Uterus (tissue), 4 donors: ENCODE measurements around the gene ATF4. TPM values are rescaled to one million over a fixed set of nuclear protein-coding genes. Genes with fewer than 3 reads are reported as not detected.

Experiments used
- DNase-seq, 2 donors: peaks; one replicate each; pipeline ENCODE4 v3.0.0-alpha.2; 2019 to 2020
- H3K27ac ChIP-seq, 2 donors: fragments of 200-600 bp; sonication (generic); 1 replicate in 1 of 2; 2 replicates in 1 of 2; pipeline ENCODE4 v1.5.1; 2016 to 2018
- H3K27me3 ChIP-seq, 2 donors: fragments of 200-600 bp; sonication (generic); one replicate each; pipeline ENCODE4 v1.5.1; 2018 to 2019; ENCODE audit warnings: control low read depth in 1 of 2
- H3K36me3 ChIP-seq, 2 donors: fragments of 200-600 bp; sonication (generic); one replicate each; pipeline ENCODE4 v1.5.1; 2019; ENCODE audit warnings: control low read depth in 1 of 2
- H3K4me1 ChIP-seq, 2 donors: fragments of 200-600 bp; sonication (generic); one replicate each; pipeline ENCODE4 v1.5.1; 2018 to 2019; ENCODE audit warnings: control low read depth in 1 of 2
- H3K4me3 ChIP-seq, 2 donors: fragments of 200-600 bp; sonication (generic); 1 replicate in 1 of 2; 2 replicates in 1 of 2; pipeline ENCODE4 v1.5.1; 2018 to 2019; ENCODE audit warnings: mild to moderate bottlenecking in 1 of 2
- H3K9me3 ChIP-seq, 2 donors: fragments of 200-600 bp; sonication (generic); one replicate each; pipeline ENCODE4 v1.5.1; 2019; ENCODE audit warnings: control low read depth in 1 of 2
- CTCF ChIP-seq, 4 experiments: fragments of 200-600 bp in 2 of 4; fragments of 450-650 bp in 2 of 4; sonication (generic) in 2 of 4; IDR thresholded peaks; one replicate each; pipeline ENCODE4 v1.5.1; 2016 to 2019; ENCODE audit warnings: antibody characterized with exemption in 4 of 4, mild to moderate bottlenecking in 2 of 4, moderate library complexity in 1 of 4
- POLR2A ChIP-seq, 2 donors: fragments of 450-650 bp; IDR thresholded peaks; one replicate each; pipeline ENCODE4 v1.6.1; 2016; ENCODE audit warnings: antibody characterized with exemption in 2 of 2, mild to moderate bottlenecking in 1 of 2, moderate library complexity in 1 of 2
- intact Hi-C: fragments of 100-400 bp; cut with DNase I; formaldehyde crosslinking; loops from one replicate; pipeline ENCODE4 v1.15.1; 2023; ENCODE audit warnings: low total_unique reads
- total RNA-seq, 4 donors: library from RNA; depleted of rRNA in 3 of 4; stranded (reverse); fragments of >200 nt in 3 of 4; gene quantifications; one replicate each; pipeline versions ENCODE4 v1.1.0 to v1.2.4, GENCODE V29; 2014 to 2023
- donor health status: DM: yes; HTN: yes; CAD: no.

Gene ATF4
- total RNA-seq, 4 donors from 2014 or later = 105 to 351 (median 293) TPM

- no peaks in the 10 kb centered on the region for H3K9me3 ChIP-seq
- H3K36me3 ChIP-seq = no peaks in the 10 kb centered on the region
- DNase-seq = no peak
- H3K4me1 ChIP-seq = no peaks in the 10 kb centered on the region
- no peak for TF ChIP-seq CTCF (IDR thresholded peaks at IDR 0.05)
- no peak for TF ChIP-seq POLR2A (IDR thresholded peaks at IDR 0.05)
- H3K4me3 ChIP-seq = no peak overlapping the region
- intact Hi-C loops = no loop called here
- no peak overlapping the region for H3K27ac ChIP-seq
- no peaks in the 10 kb centered on the region for H3K27me3 ChIP-seq
Observed at GRCh38 chr22:39474351-39475111, 45.8 kb upstream of the ATF4 start.

- H3K27me3 ChIP-seq = no peaks in the 10 kb centered on the region
- no peaks in the 10 kb centered on the region for H3K4me1 ChIP-seq
- DNase-seq = no peak
- no peak overlapping the region for H3K27ac ChIP-seq
- H3K4me3 ChIP-seq = no peak overlapping the region
- H3K9me3 ChIP-seq = no peaks in the 10 kb centered on the region
- no peaks in the 10 kb centered on the region for H3K36me3 ChIP-seq
- intact Hi-C loops = no loop called here
- TF ChIP-seq CTCF (IDR thresholded peaks at IDR 0.05) = no peak
- no peak for TF ChIP-seq POLR2A (IDR thresholded peaks at IDR 0.05)
Observed at GRCh38 chr22:39475337-39475736, 45.0 kb upstream of the ATF4 start.

- Histone ChIP-seq H3K27ac (no peak overlapping the region), H3K4me3 (no peak overlapping the region), H3K36me3 (no peaks in the 10 kb centered on the region), H3K27me3 (no peaks in the 10 kb centered on the region), H3K4me1 (no peaks in the 10 kb centered on the region), H3K9me3 (no peaks in the 10 kb centered on the region)
- no peak for DNase-seq
- TF ChIP-seq POLR2A (IDR thresholded peaks at IDR 0.05) (no peak), CTCF (IDR thresholded peaks at IDR 0.05) (no peak)
- intact Hi-C loops = no loop called here
Observed at GRCh38 chr22:39475902-39476301, 44.5 kb upstream of the ATF4 start.

GRCh38 chr22:39476664-39477063 is 43.7 kb upstream of the ATF4 start:
- H3K27me3 ChIP-seq = no peaks in the 10 kb centered on the region
- no peak overlapping the region for H3K27ac ChIP-seq
- no peaks in the 10 kb centered on the region for H3K36me3 ChIP-seq
- no peak overlapping the region for H3K4me3 ChIP-seq
- TF ChIP-seq POLR2A (IDR thresholded peaks at IDR 0.05) (no peak), CTCF (IDR thresholded peaks at IDR 0.05) (no peak)
- no peaks in the 10 kb centered on the region for H3K9me3 ChIP-seq
- intact Hi-C loops = no loop called here
- H3K4me1 ChIP-seq = no peaks in the 10 kb centered on the region
- DNase-seq = no peak

- TF ChIP-seq CTCF (IDR thresholded peaks at IDR 0.05) (no peak), POLR2A (IDR thresholded peaks at IDR 0.05) (no peak)
- H3K4me3 ChIP-seq = no peak overlapping the region
- H3K4me1 ChIP-seq = no peaks in the 10 kb centered on the region
- H3K36me3 ChIP-seq = no peaks in the 10 kb centered on the region
- no peak overlapping the region for H3K27ac ChIP-seq
- DNase-seq = no peak
- H3K27me3 ChIP-seq = no peaks in the 10 kb centered on the region
- intact Hi-C loops = no loop called here
- H3K9me3 ChIP-seq = no peaks in the 10 kb centered on the region
Observed at GRCh38 chr22:39477542-39477941, 42.8 kb upstream of the ATF4 start.
